ENCODE measurements around the gene VCL.

DNA sequence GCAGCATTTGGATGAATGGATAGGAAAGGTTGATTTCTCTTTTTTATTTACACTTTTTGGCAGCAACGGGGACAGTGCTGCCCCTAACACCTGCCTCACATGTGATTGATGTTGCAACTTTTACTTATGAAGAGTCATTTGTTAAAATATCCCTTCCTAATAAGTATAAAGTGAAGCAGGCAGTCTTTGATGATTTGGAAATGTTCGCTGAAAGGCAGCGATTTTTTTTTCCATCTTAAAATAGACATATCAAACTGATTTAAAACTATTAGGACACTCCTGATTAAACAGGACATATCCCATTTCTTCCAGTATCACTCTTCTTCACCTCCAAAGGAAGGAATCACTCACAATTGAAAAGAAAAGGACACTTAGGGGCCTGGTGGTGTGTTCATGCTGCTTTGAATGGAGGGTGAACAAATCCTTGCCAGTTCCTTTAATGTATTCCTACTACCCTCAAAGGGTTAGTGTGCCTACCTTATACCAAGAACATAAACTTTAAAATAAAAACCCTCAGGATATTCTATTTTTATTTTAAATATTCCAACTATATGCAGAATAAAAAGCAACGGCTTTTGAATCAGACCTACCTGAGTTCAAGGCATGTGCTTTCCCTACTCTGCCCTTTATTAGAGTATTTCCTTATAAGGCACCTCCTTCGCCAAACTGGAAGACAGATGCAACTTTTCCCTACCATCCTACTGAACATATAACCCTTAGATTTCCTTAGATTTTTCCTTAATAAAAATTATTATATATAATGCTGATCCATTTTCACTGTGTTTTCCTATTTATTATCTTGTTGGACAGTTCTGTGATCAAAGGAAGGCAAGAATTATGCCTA lies 154.2 kb downstream of the VCL start:
- TF ChIP-seq, protein P1, sequence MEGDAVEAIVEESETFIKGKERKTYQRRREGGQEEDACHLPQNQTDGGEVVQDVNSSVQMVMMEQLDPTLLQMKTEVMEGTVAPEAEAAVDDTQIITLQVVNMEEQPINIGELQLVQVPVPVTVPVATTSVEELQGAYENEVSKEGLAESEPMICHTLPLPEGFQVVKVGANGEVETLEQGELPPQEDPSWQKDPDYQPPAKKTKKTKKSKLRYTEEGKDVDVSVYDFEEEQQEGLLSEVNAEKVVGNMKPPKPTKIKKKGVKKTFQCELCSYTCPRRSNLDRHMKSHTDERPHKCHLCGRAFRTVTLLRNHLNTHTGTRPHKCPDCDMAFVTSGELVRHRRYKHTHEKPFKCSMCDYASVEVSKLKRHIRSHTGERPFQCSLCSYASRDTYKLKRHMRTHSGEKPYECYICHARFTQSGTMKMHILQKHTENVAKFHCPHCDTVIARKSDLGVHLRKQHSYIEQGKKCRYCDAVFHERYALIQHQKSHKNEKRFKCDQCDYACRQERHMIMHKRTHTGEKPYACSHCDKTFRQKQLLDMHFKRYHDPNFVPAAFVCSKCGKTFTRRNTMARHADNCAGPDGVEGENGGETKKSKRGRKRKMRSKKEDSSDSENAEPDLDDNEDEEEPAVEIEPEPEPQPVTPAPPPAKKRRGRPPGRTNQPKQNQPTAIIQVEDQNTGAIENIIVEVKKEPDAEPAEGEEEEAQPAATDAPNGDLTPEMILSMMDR (IDR thresholded peaks at IDR 0.05) = no peak
- TF ChIP-seq TEAD4 (IDR thresholded peaks at IDR 0.05; ENCODE audit: borderline replicate concordance, insufficient read depth) (no peak), FOXM1 (IDR thresholded peaks at IDR 0.05; ENCODE audit: low read depth) (no peak), NRF1 (IDR thresholded peaks at IDR 0.05; ENCODE audit: low read depth, low read length) (no peak)
- TF ChIP-seq, protein P2, sequence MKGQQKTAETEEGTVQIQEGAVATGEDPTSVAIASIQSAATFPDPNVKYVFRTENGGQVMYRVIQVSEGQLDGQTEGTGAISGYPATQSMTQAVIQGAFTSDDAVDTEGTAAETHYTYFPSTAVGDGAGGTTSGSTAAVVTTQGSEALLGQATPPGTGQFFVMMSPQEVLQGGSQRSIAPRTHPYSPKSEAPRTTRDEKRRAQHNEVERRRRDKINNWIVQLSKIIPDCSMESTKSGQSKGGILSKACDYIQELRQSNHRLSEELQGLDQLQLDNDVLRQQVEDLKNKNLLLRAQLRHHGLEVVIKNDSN (IDR thresholded peaks at IDR 0.05; ENCODE audit: borderline replicate concordance, low read depth) = no peak
- TF ChIP-seq, protein P3, sequence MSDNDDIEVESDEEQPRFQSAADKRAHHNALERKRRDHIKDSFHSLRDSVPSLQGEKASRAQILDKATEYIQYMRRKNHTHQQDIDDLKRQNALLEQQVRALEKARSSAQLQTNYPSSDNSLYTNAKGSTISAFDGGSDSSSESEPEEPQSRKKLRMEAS (IDR thresholded peaks at IDR 0.05; ENCODE audit: low read depth) = no peak
- TF ChIP-seq, protein P4, sequence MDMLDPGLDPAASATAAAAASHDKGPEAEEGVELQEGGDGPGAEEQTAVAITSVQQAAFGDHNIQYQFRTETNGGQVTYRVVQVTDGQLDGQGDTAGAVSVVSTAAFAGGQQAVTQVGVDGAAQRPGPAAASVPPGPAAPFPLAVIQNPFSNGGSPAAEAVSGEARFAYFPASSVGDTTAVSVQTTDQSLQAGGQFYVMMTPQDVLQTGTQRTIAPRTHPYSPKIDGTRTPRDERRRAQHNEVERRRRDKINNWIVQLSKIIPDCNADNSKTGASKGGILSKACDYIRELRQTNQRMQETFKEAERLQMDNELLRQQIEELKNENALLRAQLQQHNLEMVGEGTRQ (IDR thresholded peaks at IDR 0.05; ENCODE audit: borderline replicate concordance, low read depth, low read length) = no peak

Data from SK-N-SH (cell line).